GM21717 (cell line): ENCODE results near the gene CLEC12A.
"Not testable (repeated sequence)": the region's sequence is repeated elsewhere in the genome, so short reads cannot be mapped to it uniquely, and the experiment has no call there.

ENCODE experiments used
- ATAC-seq: cut with Tn5 transposase; IDR thresholded peaks from one replicate; pipeline ENCODE4 v1.9.1; 2021; ENCODE audit warnings: mild to moderate bottlenecking, moderate library complexity; ENCODE audit not compliant: unreplicated experiment

The CLEC12A gene

DNA sequence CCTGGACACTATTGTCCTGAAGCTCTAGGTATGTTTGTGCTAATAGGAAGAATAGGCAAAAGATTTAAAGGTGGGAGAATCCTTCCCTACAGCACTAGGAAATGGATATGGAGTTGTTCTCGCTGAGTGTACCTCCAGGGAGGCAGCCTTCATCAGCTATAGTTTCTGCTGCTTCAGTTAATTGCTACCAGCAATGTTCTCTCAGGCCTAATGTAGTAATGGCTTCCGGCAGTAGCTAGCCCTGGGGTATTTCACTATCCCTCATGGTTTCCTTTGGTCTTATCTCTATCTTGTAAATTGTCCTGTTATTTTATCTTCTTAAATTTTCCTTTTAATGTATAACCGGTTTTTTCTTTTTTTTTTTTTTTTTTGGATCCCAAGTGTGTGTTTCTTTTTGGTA, 9.3 kb upstream of the CLEC12A start:
- no peak for ATAC-seq

DNA sequence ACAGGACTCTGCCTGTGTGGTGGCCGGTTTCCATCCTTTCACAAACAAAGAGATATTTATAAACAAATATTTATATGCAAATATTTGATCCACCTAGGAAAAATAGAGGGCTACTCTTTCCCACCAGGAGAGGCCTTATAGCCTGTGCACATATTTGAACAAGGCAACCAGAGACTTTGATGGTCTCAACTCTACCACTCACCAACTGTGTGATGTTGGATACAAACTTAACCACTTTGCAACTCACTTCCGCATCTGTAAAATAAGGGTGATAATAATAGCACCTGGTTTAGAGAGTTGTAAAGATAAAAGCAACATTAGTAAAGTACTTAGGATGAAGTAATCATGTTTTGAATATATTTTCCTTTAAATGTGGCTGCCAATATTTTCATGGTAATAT, 1.5 kb upstream of the CLEC12A start:
- ATAC-seq, result no peak

GRCh38 chr12:9973949-9974348, 2.7 kb downstream of the CLEC12A start:
- no peak for ATAC-seq

DNA sequence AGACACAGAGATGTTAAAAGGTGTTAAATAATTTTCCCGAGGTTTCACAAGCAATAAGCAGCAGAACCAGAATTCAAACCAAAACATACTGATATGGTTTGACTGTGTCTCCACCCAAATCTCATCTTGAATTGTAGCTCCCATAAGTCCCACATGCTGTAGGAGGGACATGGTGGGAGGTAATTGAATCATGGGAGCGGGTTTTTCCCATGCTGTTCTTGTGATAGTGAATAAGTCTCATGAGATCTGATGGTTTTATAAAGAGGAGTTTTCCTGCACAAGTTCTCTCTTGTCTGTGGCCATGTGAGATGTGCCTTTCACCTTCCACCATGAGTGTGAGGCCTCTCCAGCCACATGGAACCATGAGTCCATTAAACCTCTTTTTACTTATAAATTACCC, 3.5 kb downstream of the CLEC12A start:
- ATAC-seq, result not testable (repeated sequence)

- no peak for ATAC-seq
Measured at GRCh38 chr12:9975614-9976013, 4.4 kb downstream of the CLEC12A start.

DNA sequence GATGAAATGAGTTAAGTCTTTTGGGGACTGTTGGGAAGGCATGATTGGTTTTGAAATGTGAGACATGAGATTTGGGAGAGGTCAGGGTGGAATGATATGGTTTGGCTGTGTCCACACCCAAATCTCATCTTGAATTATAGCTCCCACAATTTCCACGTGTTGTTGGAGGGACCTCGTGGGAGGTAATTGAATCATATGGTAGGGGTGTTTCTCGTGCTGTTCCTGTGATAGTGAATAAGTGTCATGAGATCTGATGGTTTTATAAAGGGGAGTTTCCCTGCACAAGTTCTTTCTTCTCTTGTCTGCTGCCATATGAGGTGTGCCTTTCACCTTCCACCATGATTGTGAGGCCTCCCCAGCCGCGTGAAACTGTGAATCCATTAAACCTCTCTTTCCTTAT, 5.4 kb downstream of the CLEC12A start:
- ATAC-seq, result not testable (repeated sequence)

GRCh38 chr12:9977916-9978315, 6.7 kb downstream of the CLEC12A start:
- ATAC-seq, result no peak

DNA sequence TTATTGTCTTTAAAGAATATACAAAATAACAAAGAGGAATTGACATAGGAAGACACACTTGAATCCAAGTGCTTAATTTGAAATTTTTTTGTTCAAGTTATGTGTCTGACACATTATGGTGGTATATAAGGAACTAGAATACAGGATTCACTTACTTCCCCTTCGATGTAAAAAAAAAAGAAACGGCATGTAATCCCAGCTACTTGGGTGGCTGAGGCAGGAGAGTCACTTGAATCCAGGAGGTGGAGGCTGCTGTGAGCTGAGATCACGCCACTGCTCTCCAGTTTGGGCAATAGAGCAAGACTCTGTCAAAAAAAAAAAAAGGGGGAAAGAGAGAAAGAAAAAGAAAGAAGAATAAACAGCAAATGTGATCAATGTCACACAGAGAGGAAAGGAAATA, 8.9 kb downstream of the CLEC12A start:
- ATAC-seq, result no peak

- ATAC-seq, result no peak
Measured at GRCh38 chr12:9991876-9992275, 20.7 kb downstream of the CLEC12A start.

GRCh38 chr12:9992296-9992695, 21.1 kb downstream of the CLEC12A start:
- no peak for ATAC-seq

DNA sequence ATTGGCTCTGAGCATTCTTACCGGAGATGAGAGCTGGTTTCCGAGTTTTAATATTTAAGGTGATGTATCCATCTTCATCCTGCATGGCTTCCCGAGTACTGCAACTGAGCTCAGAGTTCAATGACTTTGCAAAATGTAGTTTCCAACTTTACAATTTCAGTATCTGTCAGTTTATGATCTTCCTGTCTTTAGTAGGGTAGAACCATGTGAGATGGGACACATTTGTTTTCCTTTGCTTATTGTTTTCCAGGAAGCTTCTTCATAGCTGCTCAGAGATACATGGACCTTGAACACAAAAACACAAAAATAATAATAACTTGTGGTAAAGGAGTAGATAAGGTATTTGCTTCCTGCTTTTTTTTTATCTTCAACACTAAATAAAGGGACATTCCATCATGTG, 27.8 kb downstream of the CLEC12A start, which contains the start of gene CLEC1B:
TSS of gene CLEC1B (minus strand) at position 106 of the 400 bp plus-strand sequence. CDS start at position 85, 21 bp downstream.
- no peak for ATAC-seq

DNA sequence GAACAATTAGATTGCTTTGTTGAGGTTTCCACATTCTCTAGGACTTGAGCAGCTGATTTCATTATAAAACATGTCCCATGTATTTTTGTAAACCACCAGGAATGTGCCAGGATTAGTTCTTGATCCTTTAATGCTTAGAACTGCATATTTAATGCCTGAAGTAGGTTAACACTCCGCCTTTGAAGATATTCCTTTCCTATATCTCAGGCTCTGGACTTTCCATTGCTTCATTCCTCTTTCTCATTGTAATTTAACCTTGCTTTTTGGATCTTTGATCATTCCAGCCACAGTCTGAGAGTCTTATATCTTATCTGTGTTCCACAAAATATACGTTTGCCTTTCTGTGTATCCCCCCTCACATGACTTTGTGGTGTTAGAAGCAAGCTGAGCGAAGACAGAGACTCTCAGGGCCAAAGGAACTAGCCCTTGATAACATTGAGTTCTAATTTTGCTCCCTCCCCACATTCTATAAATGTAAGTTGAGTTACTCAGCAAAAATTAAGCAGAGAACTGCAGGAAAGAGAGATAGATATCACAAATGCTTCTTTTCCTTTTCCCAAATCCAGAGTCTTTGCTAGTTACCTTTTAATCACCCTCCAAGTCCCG, 30.1 kb downstream of the CLEC12A start:
- ATAC-seq, result no peak

- ATAC-seq, result no peak
Measured at GRCh38 chr12:10012630-10013330, 41.6 kb downstream of the CLEC12A start.

GRCh38 chr12:10015450-10015849, 44.2 kb downstream of the CLEC12A start:
- no peak for ATAC-seq

GRCh38 chr12:10016881-10017280, 45.7 kb downstream of the CLEC12A start:
- ATAC-seq, result no peak

DNA sequence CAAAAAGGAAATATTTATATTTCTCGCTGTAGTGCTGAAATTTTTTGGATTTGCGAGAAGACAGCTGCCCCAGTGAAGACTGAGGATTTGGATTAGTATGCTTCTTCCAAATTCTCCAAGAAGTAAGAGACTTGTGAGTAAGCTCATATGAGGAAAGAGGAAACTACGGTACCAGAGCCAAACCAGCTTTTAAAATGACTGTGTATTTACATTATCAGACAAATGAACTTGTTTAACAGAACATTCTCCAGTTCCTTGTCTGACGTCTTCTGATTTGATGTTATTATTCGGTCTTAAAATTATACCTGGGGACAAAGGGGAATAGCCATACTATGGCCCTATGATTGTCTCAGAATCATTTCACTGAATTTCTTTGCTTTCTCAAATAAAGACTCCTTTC, 47.2 kb downstream of the CLEC12A start:
- no peak for ATAC-seq

GRCh38 chr12:10021342-10021741, 50.1 kb downstream of the CLEC12A start:
- ATAC-seq, result no peak

GRCh38 chr12:10025236-10025635, 54.0 kb downstream of the CLEC12A start:
- ATAC-seq, result no peak

GRCh38 chr12:10026666-10027065, 55.5 kb downstream of the CLEC12A start:
- ATAC-seq, result not testable (repeated sequence)

DNA sequence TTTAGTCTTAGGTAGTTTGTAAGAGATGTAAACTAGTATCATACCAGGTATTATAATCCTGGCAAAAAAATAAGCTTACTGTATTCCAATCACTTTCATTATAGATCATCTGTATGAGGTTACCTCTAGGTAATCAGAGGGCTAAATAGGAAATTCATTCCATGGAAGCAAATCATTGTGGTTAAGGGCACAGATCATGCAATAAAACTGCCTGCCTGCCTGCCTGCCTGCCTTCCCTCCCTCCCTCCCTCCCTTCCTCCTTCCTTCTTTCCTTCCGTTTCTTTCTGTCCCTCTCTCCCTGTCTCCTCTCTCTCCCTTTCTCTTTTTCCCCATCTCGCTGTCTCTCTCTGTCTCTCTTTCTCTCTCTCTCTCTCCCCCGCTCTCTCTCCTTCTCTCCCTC, 56.1 kb downstream of the CLEC12A start:
- no peak for ATAC-seq

- no peak for ATAC-seq
Measured at GRCh38 chr12:10027721-10028120, 56.5 kb downstream of the CLEC12A start.

DNA sequence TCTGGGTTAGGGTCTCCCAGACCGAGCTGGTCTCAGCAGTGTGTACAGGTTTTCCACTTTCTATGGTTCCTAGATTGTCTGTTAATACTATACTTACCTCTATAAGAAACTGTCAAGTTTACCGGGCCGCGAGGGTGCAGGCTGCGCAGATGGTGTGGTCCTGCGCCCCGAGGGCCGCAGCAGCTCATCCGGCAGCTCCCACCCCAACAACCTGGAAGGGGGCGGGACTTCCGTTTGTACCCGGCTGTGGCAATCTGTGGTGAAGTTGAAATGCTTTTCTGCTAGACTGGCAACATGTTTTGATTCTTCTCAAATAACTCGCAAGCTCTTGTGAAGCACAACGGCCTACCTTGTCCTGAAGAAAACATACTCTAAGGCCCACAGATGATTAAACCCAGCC, 59.2 kb downstream of the CLEC12A start, which contains the start of gene CLEC9A:
TSS of gene CLEC9A (plus strand) at position 237 of the 400 bp plus-strand sequence. CDS start 22,006 bp downstream, outside the sequence.
- ATAC-seq, result no peak
